ENCODE data around the gene HLCS.

The HLCS gene

GRCh38 chr21:36735724-36736320, 230.6 kb downstream of the HLCS start:
- peak; percentile 40 for DNase-seq

DNA sequence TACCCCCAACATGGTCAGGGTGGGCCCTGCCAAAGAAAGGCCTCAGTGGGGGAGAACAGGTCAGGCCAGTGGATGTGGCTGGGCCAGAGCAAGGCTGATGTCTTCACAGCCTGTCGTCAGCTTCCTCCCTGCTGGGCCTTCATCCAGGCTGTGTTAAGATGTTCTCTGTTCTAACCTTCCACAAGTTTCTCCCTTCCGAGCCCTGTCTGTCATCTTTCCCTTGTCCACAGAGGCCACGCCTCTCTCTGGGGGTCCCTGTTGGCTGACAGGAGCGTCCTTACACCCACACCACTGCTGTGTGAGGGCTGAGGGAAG, 231.3 kb downstream of the HLCS start:
- peak; percentile 9 for DNase-seq

GRCh38 chr21:36734367-36735200, 231.9 kb downstream of the HLCS start:
- DNase-seq, result no peak

GRCh38 chr21:36733857-36734256, 232.6 kb downstream of the HLCS start:
- no peak for DNase-seq

- DNase-seq, result no peak
Observed at GRCh38 chr21:36732761-36733160, 233.7 kb downstream of the HLCS start.

DNA sequence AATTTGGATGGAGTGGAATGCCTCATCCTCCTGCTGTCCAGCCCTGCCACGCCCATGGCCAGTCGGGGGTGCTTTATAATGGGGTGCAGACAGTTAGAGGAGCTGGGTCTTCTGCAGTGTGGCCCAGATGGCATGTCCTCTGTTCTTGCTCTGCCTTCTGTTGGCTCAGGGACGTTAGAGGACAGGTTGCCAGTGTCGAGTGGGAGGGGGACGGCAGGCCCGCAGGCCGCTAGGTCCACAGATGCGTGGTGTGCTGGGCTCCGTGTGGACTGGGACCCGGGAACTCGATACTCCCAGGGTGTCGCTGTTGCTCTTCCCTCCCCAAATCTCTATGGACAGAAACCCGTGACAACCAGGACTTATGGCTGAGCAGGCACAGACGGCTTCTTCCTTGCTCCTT, 234.3 kb downstream of the HLCS start:
- no peak for DNase-seq

DNA sequence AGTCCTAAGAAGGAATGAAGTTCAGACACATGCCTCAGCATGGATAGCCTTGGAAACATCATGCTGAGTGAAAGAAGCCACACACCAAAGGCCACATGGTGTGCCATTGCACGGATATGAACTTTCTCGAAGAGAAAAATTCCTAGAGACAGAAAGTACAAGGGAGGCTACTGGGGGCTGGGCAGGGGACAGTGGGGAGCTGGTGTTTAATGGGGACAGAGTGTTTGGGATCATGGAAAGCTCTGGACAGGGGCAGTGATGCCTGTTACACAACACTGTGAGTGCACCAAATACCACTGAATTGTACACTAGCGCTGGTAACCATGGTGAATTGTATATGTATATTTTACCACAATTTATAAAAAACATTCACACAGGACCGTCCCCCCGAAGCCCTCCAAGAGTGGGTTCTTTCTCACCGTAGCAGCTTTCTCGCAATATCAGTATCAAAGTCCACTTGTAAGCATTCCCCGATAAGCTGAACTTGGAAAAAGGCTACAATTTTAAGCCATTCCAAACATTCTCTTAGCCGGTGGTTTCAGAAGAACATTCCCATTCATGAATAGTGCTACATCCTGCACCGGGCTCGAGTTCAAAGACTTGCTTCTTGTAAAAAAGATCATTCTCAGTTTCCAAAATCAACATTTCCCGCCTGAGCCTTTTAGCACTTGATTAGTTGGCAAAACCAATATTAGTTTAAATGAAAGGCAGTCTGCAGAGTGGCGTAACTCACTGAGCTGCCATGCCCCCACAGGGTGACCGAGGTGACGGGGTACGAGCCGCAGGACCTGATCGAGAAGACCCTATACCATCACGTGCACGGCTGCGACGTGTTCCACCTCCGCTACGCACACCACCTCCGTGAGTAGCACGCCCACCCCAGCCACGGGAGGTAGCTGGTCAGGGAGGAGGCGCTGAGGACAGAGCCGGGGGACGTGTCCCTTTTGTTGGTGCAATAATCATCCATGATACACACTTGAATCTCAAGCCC, 235.9 kb downstream of the HLCS start:
- no peak for DNase-seq

- no peak for DNase-seq
Observed at GRCh38 chr21:36729310-36729970, 237.0 kb downstream of the HLCS start.

DNA sequence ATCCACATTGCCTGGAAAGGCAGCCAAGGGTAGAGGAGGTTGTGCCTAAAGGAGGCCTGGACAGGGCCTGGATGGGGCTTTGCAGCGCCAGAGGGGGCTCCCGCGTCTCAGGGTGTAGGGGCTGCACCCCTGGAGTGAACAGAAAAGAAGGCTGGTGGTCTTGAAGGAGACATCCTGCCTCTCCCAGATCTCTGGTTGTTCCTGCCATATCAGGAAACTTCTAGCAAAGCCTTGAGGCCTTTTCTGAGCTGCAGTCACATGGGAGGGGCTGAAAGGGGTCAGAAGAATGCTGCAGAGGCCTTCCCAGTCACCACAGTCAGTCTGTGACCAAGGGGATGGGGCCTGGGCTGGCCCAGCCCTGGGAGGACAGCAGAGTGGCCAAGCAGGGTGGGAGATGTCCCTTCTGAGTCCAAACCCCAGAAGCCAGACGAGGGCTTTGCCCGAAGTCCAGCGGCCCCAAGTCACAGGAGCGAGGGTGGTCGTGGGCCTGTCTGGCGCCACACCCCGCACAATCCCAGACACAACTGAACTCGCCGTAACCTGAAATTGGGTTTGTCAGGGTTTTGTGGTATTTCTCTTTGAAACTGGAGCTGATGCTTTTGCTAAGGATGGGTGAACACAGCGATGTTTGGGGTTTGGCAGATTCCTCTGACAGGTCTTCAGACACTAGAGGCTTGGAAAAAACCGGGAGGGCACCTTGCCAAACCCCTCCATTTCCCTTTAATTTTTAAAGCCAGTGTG, 237.9 kb downstream of the HLCS start:
- DNase-seq, result no peak

- DNase-seq, result no peak
Observed at GRCh38 chr21:36727866-36728265, 238.6 kb downstream of the HLCS start.

- DNase-seq, result no peak
Observed at GRCh38 chr21:36725793-36726386, 240.6 kb downstream of the HLCS start.

DNA sequence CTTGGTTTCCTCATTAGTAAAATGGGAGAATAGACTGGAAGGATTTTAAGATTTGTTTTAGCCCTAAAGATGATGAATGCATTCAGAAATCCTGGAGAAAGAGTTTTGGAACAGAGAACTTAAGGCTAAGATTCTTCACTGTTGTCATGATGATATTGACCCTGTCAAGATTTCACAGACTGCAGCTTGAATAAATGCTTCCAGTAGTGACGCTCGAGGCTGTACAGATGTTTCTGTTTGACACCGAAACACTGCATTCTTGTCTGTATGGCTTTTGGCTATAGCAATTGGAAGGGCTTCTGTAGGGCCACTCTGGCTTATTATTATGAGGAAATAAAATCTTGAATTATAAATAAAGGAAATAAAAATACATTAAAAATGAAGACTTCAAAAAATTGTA, 241.8 kb downstream of the HLCS start:
- no peak for DNase-seq

GRCh38 chr21:36723371-36723881, 243.0 kb downstream of the HLCS start:
- DNase-seq, result no peak

- DNase-seq, result no peak
Observed at GRCh38 chr21:36722370-36723368, 243.8 kb downstream of the HLCS start.

GRCh38 chr21:36721817-36722216, 244.7 kb downstream of the HLCS start:
- no peak for DNase-seq

DNA sequence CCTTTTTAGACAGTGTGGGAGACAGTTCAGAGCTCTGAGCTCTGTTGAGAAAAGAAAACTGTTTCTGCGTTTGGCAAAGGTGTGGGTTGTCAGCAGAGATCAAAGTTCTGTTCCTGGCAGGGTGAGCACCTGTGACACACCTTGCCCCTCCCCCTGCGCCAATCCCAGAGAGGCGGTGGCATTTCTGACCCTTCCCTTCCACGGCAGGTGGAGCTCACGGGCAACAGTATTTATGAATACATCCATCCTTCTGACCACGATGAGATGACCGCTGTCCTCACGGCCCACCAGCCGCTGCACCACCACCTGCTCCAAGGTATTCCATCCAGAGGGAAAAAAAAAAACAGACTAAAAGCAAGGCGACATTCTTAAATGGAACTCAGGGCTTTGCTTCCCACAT, 246.9 kb downstream of the HLCS start:
- no peak for DNase-seq

DNA sequence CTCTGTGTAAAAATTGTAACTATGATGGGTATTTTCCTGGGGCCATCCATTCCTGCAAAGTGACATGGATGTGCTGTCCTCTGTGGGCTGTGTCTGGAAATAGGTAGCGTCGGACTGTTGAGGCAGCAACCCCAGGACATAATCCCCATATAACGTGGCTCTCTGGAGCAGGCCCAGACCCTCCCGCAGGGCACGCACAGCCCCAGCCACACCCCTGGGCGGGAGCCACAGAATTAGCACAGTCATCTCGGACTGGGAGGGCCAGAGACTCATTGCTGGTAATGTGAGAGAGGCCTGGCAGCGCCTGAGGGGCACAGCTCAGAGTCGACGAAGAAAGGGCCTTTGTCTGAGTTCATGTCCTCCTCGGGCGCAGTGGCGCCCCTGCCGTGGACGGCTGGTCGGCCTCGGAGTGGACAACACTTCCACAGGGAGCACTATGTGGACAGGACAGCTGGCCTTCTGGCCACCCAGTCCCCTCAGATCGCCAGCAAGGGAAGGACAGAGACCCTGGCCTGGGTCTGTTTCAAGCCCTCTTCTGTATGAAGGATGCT, 247.4 kb downstream of the HLCS start:
- no peak for DNase-seq

DNA sequence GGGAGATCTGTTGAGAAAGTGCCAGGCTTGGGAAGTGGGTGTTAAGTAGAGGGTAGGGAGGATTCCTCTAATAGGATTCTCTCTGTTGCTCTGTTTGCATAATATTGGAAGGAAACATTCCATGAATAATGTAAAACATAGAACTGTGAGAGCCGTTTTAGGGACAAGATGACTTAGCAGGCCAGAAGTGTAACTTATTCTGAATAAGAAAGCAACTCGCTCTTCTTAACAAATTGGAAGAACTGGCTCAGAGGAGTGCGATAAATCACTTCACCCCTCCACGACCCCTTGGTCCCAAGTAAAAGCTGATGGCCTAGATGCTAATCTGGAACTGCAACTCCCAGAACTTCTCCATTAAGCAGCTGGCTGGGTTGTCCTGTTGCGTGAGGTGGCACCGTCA, 248.5 kb downstream of the HLCS start:
- DNase-seq, result no peak

- no peak for DNase-seq
Observed at GRCh38 chr21:36716836-36717235, 249.6 kb downstream of the HLCS start.

GRCh38 chr21:36716387-36716786, 250.1 kb downstream of the HLCS start:
- DNase-seq, result no peak

Data from right forelimb (tissue), 1 donor.